ENCODE results near the gene HOOK2. TPM values are rescaled to one million over a fixed set of nuclear protein-coding genes. Genes with fewer than 3 reads are reported as not detected.

HOOK2 gene
- total and polyA plus RNA-seq, 9 of the 15 experiments (the other 6 are each of a cell fraction or from before 2014, with no cell fraction given): 1.3 to 17.2 (median 9.9) TPM

DNA sequence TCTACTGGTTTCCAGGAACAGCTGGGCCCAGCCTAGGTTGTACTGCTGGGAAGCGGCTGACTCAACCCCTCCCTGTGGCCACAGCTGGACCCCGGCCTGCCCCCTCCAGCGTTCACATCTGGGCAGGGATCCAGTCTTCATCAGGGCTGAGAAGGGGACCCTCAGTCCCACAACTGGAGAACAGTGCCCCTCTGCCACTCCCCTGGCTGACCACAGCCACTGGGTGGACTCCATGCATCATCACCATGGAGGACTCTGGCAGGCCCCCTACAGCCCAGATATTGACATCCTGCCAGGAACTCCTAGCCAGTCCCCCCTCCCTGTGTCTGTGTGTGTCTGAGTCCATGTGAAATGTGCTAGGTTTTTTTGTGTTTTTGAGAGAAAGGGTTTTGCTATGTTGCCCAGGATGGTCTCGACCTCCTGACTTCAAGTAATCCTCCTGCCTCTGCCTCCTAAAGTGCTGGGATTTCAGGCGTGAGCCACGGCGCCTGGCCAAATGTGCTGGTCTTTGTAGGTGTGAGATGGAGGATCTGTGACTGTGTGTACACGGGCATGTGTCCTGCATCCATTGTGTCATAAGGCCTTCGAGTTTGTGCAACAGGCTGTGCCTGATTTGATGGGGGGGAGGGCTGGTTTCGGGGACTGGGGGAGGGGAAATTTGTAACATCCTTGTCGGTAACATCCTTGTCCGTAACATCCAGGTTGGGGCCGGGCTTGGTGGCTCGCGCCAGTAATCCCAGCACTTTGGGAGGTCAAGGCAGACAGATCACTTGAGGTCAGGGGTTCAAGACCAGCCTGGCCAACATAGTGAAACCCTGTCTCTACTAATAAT, 4.0 kb upstream of the HOOK2 start (continued):
- TF ChIP-seq, protein P1, sequence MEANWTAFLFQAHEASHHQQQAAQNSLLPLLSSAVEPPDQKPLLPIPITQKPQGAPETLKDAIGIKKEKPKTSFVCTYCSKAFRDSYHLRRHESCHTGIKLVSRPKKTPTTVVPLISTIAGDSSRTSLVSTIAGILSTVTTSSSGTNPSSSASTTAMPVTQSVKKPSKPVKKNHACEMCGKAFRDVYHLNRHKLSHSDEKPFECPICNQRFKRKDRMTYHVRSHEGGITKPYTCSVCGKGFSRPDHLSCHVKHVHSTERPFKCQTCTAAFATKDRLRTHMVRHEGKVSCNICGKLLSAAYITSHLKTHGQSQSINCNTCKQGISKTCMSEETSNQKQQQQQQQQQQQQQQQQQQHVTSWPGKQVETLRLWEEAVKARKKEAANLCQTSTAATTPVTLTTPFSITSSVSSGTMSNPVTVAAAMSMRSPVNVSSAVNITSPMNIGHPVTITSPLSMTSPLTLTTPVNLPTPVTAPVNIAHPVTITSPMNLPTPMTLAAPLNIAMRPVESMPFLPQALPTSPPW (CRISPR knock-in tag; IDR thresholded peaks at IDR 0.05): peak; percentile 78
- TF ChIP-seq, protein P2, sequence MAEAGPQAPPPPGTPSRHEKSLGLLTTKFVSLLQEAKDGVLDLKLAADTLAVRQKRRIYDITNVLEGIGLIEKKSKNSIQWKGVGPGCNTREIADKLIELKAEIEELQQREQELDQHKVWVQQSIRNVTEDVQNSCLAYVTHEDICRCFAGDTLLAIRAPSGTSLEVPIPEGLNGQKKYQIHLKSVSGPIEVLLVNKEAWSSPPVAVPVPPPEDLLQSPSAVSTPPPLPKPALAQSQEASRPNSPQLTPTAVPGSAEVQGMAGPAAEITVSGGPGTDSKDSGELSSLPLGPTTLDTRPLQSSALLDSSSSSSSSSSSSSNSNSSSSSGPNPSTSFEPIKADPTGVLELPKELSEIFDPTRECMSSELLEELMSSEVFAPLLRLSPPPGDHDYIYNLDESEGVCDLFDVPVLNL (CRISPR knock-in tag; IDR thresholded peaks at IDR 0.05; ENCODE audit: low read depth): no peak
- no peak for TF ChIP-seq RB1 (IDR thresholded peaks at IDR 0.05; ENCODE audit: low read depth)
- TF ChIP-seq FOXP1 (CRISPR knock-in tag; IDR thresholded peaks at IDR 0.05): no peak
- no peak for TF ChIP-seq GATAD2B (IDR thresholded peaks at IDR 0.05; ENCODE audit: borderline replicate concordance)
- TF ChIP-seq, protein P3, sequence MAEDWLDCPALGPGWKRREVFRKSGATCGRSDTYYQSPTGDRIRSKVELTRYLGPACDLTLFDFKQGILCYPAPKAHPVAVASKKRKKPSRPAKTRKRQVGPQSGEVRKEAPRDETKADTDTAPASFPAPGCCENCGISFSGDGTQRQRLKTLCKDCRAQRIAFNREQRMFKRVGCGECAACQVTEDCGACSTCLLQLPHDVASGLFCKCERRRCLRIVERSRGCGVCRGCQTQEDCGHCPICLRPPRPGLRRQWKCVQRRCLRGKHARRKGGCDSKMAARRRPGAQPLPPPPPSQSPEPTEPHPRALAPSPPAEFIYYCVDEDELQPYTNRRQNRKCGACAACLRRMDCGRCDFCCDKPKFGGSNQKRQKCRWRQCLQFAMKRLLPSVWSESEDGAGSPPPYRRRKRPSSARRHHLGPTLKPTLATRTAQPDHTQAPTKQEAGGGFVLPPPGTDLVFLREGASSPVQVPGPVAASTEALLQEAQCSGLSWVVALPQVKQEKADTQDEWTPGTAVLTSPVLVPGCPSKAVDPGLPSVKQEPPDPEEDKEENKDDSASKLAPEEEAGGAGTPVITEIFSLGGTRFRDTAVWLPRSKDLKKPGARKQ (CRISPR knock-in tag; IDR thresholded peaks at IDR 0.05): no peak
- TF ChIP-seq ATF7 (IDR thresholded peaks at IDR 0.05): peak; percentile 36; the same call in 1 of the 2 replicates
- TF ChIP-seq PTTG1 (tag; IDR thresholded peaks at IDR 0.05; ENCODE audit: low read depth): no peak
- TF ChIP-seq, protein P4, sequence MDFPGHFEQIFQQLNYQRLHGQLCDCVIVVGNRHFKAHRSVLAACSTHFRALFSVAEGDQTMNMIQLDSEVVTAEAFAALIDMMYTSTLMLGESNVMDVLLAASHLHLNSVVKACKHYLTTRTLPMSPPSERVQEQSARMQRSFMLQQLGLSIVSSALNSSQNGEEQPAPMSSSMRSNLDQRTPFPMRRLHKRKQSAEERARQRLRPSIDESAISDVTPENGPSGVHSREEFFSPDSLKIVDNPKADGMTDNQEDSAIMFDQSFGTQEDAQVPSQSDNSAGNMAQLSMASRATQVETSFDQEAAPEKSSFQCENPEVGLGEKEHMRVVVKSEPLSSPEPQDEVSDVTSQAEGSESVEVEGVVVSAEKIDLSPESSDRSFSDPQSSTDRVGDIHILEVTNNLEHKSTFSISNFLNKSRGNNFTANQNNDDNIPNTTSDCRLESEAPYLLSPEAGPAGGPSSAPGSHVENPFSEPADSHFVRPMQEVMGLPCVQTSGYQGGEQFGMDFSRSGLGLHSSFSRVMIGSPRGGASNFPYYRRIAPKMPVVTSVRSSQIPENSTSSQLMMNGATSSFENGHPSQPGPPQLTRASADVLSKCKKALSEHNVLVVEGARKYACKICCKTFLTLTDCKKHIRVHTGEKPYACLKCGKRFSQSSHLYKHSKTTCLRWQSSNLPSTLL (IDR thresholded peaks at IDR 0.05): no peak
- TF ChIP-seq, protein P5, sequence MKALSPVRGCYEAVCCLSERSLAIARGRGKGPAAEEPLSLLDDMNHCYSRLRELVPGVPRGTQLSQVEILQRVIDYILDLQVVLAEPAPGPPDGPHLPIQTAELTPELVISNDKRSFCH (CRISPR knock-in tag; IDR thresholded peaks at IDR 0.05): no peak
- TF ChIP-seq, protein P5 (tag; IDR thresholded peaks at IDR 0.05): 0 out of 2 replicates have a peak, but pooled peaks have one; percentile 26
- TF ChIP-seq STAT5B (CRISPR knock-in tag; IDR thresholded peaks at IDR 0.05): no peak
- TF ChIP-seq HCFC1 (IDR thresholded peaks at IDR 0.05; ENCODE audit: low read depth, low read length): no peak
- no peak for TF ChIP-seq NR4A1 (CRISPR knock-in tag; IDR thresholded peaks at IDR 0.05)
- no peak for TF ChIP-seq NR4A1 (tag; IDR thresholded peaks at IDR 0.05)
- no peak for TF ChIP-seq SP1 (CRISPR knock-in tag; IDR thresholded peaks at IDR 0.05)
- TF ChIP-seq U2AF2 (optimal IDR thresholded peaks at IDR 0.05; ENCODE audit: low read depth, low read length): no peak
- TF ChIP-seq HNRNPL (IDR thresholded peaks at IDR 0.05; ENCODE audit: low read depth, low read length): no peak
- TF ChIP-seq KAT8 (IDR thresholded peaks at IDR 0.05; ENCODE audit: low read depth): no peak
- TF ChIP-seq EHMT2 (IDR thresholded peaks at IDR 0.05): no peak
- TF ChIP-seq XRCC3 (IDR thresholded peaks at IDR 0.05): no peak
